ENCODE data around the gene FTH1. TPM values are rescaled to one million over a fixed set of nuclear protein-coding genes. Genes with fewer than 3 reads are reported as not detected.
"Not testable (repeated sequence)": the region's sequence is repeated elsewhere in the genome, so short reads cannot be mapped to it uniquely, and the experiment has no call there.

FTH1 gene
- total and polyA plus RNA-seq, 11 donors: 1,764 to 5,397 (median 2,454) TPM

- WGBS, 4 donors: 11 to 21% (median 15%) methylated on average over 38 to 53 of the region's 53 CpGs
- Histone ChIP-seq H3K9me3 (no peaks in the 10 kb centered on the region), H3K4me1 (peaks cover 26 to 82% (median 60%) of the 10 kb centered on the region in 12 donors), H3K36me3 (peaks cover 0 to 34% (median 27%) of the 10 kb centered on the region in 9 donors), H3K4me3 (peak overlapping the region; percentile 66 to 98 (median 92)), H3K27ac (peak overlapping the region; percentile 94 to 100 (median 99)), H3K27me3 (no peaks in the 10 kb centered on the region)
- ATAC-seq (peak in 1 of 4 donors; percentile 0), DNase-seq (peak; percentile 47 to 82 (median 63))
- intact Hi-C loops (cut with DNase I): loop anchor here in 3 of 10 donors (1.0 to 10.0 kb wide), 4 partner anchors 57 to 139 kb away; no protein-coding TSS in a partner anchor
- TF ChIP-seq, protein P1, sequence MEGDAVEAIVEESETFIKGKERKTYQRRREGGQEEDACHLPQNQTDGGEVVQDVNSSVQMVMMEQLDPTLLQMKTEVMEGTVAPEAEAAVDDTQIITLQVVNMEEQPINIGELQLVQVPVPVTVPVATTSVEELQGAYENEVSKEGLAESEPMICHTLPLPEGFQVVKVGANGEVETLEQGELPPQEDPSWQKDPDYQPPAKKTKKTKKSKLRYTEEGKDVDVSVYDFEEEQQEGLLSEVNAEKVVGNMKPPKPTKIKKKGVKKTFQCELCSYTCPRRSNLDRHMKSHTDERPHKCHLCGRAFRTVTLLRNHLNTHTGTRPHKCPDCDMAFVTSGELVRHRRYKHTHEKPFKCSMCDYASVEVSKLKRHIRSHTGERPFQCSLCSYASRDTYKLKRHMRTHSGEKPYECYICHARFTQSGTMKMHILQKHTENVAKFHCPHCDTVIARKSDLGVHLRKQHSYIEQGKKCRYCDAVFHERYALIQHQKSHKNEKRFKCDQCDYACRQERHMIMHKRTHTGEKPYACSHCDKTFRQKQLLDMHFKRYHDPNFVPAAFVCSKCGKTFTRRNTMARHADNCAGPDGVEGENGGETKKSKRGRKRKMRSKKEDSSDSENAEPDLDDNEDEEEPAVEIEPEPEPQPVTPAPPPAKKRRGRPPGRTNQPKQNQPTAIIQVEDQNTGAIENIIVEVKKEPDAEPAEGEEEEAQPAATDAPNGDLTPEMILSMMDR (IDR thresholded peaks at IDR 0.05): peak in 2 of 12 donors; percentile 4 to 7
- TF ChIP-seq POLR2A (IDR thresholded peaks at IDR 0.05): no peak
Observed at GRCh38 chr11:61967924-61968757, 707 bp upstream of the FTH1 start.

DNA sequence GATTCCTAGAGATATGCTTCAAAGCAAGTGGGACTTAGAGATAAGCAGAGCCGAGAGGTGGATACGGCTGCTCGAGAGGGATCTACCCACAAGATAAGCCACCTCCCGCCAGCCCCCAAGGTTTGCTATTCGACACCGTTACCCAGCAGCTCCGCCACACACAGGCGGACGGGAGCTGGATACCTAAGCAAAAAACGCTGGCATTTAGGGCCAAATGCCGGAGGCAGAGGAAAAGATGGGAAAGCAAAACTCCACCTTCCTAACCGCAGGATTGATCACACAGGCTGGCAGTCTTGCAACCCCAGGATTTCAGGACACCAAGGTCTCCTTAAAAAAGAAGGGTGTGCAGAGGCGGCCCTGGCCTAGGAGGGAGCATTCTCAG, 709 bp downstream of the FTH1 start:
- intact Hi-C loops (cut with DNase I): loop anchor here in 3 of 10 donors (1.0 to 10.0 kb wide), 4 partner anchors 59 to 141 kb away; no protein-coding TSS in a partner anchor
- ATAC-seq (no peak), DNase-seq (peak in 1 of 5 donors; percentile 37)
- WGBS, 4 donors: 0 to 2% (median 0%) methylated on average over 13 of the region's 13 CpGs
- Histone ChIP-seq H3K27me3 (no peaks in the 10 kb centered on the region), H3K4me3 (peak overlapping the region; percentile 66 to 98 (median 92)), H3K4me1 (peaks cover 19 to 83% (median 61%) of the 10 kb centered on the region in 12 donors), H3K9me3 (no peaks in the 10 kb centered on the region), H3K36me3 (peaks cover 0 to 35% (median 29%) of the 10 kb centered on the region in 9 donors), H3K27ac (peak overlapping the region; percentile 94 to 100 (median 99))
- TF ChIP-seq, protein P1 (IDR thresholded peaks at IDR 0.05): no peak
- TF ChIP-seq POLR2A (IDR thresholded peaks at IDR 0.05): no peak

DNA sequence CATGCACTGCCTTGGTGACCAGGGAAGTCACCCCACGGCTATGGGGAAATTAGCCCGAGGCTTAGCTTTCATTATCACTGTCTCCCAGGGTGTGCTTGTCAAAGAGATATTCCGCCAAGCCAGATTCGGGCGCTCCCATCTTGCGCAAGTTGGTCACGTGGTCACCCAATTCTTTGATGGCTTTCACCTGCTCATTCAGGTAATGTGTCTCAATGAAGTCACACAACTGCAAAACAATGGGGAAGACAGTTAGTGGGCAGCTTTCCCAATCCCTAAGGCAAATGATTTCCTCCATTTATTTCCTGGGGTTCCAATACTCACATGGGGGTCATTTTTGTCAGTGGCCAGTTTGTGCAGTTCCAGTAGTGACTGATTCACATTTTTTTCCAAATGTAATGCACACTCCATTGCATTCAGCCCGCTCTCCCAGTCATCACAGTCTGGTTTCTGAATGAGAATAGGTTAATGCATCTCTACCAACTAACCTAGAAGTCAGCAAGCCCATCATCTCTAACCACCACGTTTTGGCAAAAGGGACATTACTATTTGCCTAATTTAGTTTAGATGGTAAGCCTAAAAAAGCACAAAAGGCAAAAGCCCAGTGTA, 2.7 kb downstream of the FTH1 start:
- not testable (repeated sequence) for H3K9me3 ChIP-seq, H3K27me3 ChIP-seq, ATAC-seq, DNase-seq
- 61 to 73% (median 64%) methylated on average over 9 of the region's 9 CpGs for WGBS, 4 donors
- Histone ChIP-seq H3K36me3 (peaks cover 0 to 39% (median 29%) of the 10 kb centered on the region in 9 donors), H3K27ac (peak overlapping the region in 8 of 12 donors; percentile 58 to 100 (median 99)), H3K4me1 (peaks cover 8 to 76% (median 58%) of the 10 kb centered on the region in 12 donors), H3K4me3 (peak overlapping the region; percentile 24 to 98 (median 92))
- intact Hi-C loops (cut with DNase I): loop anchor here in 5 of 10 donors (5.0 to 10.0 kb wide), 5 partner anchors 72 to 167 kb away; partner anchors contain the start of gene FADS3 (in 2 of the 5)

DNA sequence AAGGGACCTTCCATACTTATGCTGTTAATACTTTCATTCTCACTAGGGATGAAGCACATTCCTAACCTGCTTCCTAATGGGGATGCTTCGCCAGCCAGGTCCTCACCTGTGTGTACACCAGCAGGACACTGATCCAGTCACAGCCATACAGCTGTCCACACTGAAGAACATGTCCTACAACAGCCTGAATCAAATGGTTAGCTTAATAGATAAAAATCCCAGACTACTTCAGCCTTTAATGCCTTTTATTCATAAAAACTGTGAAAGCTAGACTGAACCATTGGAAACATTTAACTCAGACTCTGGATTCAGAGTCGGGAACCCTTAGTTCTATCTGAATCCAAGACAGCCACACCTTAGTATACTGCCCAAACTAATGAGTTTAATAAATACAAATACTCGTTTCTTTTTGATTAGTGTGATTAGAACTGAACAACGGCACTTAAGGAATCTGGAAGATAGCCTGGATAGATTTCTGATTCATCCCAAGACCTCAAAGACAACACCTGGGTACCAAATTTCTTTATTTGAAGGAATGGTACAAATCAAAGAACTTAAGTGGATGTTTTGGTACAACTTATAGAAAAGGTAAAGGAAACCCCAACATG, 3.3 kb downstream of the FTH1 start:
- no peak for TF ChIP-seq POLR2A (IDR thresholded peaks at IDR 0.05)
- TF ChIP-seq, protein P1 (IDR thresholded peaks at IDR 0.05): no peak
- Histone ChIP-seq H3K27me3 (no peaks in the 10 kb centered on the region), H3K27ac (peak overlapping the region in 9 of 12 donors; percentile 58 to 100 (median 87)), H3K4me3 (peak overlapping the region in 6 of 12 donors; percentile 66 to 98 (median 93)), H3K4me1 (peaks cover 6 to 70% (median 58%) of the 10 kb centered on the region in 12 donors), H3K36me3 (peaks cover 0 to 45% (median 33%) of the 10 kb centered on the region in 9 donors), H3K9me3 (no peaks in the 10 kb centered on the region)
- WGBS, 4 donors: 69 to 75% (median 71%) methylated on average over 4 of the region's 4 CpGs
- ATAC-seq: no peak
- no peak for DNase-seq
- intact Hi-C loops (cut with DNase I): loop anchor here in 3 of 10 donors (5.0 to 10.0 kb wide), 3 partner anchors 72 to 167 kb away; partner anchors contain the start of gene FADS3 (in 2 of the 3)
